Renal cortical epithelial cell (primary cell): Measurements from ENCODE around the gene WDR12. TPM values are rescaled to one million over a fixed set of nuclear protein-coding genes. Genes with fewer than 3 reads are reported as not detected.
"Not testable (repeated sequence)": the region's sequence is repeated elsewhere in the genome, so short reads cannot be mapped to it uniquely, and the experiment has no call there.

Source experiments
- DNase-seq: peaks from one replicate; pipeline ENCODE4 v3.0.0-alpha.2; 2011; ENCODE audit warnings: low read depth
- total RNA-seq: library from RNA; depleted of rRNA; stranded (reverse); fragments of >200 nt; gene quantifications from 2 replicates; pipeline ENCODE4 v1.2.3, GENCODE V29; 2014

WDR12 gene
- total RNA-seq, 1 donor from 2014 or later, result 41.1 TPM

DNA sequence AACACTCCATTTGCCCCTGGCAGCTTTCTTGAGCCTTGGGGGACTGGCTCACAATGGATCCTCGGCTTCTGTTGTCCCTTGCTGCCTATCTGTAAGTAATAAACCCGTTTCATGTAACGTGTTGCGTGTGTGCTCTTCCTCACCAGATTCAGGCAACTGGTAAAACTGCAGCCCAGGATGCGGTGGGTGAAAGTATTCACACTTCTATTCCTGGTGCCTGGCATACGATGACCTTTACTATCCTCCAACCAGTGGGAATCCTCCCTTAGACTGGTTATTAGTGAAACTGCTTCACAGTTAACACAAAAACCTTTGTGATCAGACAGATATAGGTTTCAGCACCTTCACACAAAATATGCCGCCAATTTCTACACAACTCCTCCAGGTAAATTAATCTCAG, 26.3 kb downstream of the WDR12 start:
- DNase-seq, result no peak

DNA sequence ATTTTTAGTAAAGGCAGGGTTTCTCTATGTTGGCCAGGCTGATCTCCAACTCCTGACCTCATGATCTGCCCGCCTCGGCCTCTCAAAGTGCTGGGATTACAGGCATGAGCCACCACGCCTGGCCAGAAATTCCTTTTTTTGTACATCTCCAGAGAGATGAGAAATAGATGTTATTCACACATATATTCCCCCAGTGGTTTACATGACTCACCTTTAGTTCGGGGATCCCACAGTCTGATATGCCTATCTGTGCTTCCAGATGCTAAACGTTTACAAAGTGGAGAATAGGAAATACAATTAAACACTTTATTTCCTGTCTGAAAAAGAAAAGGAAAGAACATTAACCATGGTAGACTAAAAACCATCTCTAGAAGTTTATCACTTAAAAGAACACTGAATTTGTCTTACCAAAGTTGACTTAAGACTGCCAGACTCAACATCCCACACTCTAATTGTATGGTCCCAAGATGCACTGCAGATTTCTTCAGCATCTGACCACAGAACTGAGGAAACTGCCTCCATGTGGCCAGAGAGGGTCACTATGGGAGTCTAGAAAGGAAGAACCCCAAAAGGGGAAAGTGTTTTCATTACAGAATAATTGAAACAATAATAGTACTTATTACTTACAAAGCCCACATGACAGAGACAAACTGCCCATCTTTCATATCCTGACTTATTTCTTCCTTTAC, 27.3 kb downstream of the WDR12 start:
- DNase-seq, result no peak

DNA sequence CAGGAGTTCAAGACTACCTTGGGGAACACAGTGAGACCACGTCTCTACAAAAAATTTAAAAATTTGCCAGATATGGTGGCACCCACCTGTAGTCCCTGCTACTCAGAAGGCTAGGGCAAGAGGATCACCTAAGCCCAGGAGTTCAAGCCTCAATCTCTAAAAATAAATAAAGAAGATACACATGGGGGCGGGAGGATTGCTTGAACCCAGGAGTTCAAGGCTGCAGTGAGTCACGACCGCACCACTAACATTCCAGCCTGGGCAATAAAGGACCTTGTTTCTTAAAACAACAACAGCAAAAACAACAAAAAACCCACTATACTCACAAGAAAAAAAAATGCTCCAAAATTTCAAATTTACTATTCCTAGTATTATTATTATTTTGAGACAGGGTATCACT, 29.9 kb downstream of the WDR12 start:
- no peak for DNase-seq

DNA sequence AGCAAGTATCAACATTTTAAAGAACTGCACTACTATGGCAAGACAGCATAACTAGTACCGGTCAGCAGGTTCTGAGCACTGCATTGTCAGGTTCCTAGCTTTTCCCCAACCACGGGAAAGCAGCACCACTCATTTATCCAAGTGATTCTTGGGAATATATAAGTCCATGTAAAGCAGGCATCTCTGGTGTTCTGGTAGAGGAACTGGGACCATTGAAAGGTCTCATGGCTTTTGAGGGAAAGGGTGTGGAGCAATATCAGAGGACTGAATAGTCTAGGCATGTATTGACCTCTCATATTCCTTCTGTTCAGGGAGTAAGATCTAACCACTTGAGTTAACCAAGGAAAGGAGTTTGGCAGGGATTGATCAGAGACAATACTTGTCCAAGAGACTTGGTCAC, 33.8 kb downstream of the WDR12 start:
- no peak for DNase-seq

DNA sequence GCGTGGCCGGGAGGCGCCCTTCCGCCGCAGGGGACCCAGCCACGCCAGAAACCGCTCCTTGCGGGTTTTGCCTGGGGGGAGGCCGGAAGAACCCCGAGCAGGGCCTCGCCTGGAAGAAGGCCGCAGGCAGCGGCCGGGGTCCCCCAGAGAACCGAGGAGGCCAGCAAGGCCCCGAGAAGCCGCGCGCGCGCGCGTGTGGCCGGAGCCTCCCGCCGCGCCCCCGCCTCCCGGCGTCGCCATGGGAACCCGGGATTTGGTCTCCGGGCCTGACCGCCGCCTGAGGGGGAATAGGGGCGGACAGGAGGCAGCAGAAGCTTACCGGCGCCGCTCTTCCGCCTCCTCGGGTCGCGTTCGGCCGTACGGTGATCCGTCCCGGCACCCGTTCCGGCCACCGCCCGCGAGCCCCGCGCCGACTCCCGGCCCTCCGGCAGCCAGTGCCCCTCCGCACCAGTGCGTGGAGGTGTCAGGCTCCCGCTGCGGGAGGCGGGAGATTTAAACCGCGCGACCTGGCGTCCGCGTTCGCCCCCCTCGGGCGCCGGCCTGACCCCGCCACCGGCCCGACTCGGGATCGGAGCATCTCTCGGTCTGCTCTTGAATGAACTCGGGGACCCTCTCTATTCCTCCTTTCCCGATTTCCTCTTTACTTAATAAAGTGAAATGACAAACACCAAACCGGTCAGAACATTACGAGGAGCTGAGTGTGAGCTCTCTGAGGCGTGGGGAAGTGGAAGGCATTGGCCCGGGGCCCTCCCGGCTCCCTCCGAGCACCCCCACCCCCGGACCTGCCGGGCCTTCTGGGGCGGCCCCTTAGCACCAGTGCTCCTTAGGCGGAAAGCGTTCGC, 40.0 kb downstream of the WDR12 start, which contains the start of gene ICA1L:
ICA1L (minus strand) TSS at position 467 of the 842 bp plus-strand sequence. CDS start 42,757 bp downstream, outside the sequence.
- DNase-seq, result peak; percentile 4

DNA sequence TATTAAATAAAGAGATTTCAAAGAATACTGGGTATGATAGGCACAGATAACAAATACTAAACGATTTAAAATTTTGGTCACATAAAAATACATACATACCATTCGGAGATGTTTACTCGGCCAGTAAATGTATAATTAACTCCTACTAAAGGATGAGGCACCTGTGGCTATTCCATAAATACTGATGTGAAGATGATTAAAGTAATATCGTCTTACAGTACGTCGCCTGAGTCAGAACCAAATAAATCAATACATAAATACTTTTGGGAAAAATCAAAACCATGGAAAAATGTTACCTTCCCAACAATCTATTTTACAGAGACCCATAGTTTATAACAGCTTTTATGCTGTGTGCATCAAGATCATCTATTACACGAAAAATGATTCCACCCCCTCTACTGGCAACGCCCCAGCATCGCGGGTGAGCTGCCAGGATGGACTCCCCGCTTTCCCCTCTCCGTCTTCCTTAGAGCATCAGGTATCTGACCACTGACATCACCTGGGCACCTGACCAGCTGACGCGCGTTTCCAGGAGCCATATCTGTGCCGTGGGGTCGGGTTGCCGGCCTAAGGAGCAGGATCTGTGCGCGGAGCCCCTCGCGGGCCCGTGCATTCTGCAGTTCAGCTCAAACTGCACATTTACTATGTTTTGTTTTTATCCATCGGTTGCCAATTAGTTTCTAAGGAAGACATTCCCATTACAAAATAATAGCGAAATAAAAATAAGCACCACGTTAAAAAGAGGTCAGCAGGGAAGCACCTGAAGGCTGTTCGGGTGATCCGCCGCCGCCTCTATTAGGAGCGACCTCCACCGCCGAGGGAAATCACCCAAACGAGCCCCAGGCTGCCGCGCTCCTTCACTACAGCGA, 40.8 kb downstream of the WDR12 start:
- peak; percentile 45 for DNase-seq

DNA sequence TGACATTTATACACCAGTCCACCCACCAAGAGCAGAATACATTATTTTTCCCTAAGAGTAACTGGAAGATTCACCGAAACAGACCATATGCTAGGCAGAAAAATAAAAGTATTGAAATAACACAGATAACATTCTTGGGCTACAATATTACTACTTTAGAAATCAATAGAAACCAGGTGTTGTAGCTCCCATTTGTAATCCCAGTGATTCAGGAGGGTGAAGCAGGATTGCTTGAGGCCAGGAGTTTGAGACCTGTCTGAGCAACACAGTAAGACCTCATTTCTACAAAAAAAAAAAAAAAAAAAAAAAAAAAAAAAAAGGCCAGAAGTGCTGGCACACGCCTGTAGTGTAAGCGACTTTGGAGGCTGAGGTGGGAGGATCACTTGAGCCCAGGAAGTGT, 49.5 kb downstream of the WDR12 start:
- no peak for DNase-seq

DNA sequence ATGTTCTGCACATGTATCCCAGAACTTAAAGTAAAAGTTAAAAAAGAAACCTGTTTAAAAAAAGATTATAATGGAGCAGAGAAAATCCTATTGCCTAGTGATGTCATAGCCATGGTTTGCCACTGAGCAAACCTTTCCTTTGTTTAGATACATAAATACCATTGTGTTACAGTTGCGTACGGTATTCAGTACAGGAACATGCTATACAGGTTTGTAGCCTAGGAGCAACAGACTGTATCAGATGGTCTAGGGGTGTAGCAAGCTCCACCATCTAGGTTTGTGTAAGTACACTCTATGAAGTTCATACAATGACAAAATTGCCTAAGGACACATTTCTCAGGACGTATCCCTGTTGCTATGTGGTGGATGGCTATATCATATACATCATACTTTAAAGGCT, 52.9 kb downstream of the WDR12 start:
- DNase-seq, result no peak

DNA sequence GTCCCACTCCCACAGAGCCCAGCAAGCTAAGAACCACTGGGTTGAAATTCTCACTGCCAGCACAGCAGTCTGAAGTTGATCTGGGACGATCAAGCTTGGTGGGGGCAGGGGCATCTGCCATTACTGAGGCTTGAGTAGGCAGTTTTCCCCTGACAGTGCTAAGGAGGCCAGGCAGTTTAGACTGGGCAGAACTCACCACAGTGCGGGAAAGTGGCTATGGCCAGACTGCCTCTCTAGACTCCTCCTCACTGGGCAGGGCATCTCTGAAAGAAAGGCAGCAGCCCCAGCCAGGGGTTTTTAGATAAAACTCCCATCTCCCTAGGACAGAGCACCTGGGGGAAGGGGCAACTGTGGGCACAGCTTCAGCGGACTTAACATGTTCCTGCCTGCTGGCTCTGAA, 62.1 kb downstream of the WDR12 start:
- not testable (repeated sequence) for DNase-seq

DNA sequence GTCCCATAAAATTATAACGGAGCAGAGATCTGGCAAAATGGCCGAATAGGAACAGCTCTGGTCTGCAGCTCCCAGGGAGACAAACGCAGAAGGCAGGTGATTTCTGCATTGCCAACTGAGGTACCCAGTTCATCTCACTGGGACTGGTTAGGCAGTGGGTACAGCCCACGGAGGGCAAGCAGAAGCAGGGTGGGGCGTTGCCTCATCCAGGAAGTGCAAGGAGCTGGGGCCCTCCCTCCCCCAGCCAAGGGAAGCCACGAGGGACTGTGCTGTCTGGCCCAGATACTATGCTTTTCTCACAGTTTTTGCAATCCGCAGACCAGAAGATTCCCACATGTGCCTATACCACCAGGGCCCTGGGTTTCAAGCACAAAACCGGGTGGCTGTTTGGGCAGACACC, 62.7 kb downstream of the WDR12 start:
- DNase-seq, result no peak

DNA sequence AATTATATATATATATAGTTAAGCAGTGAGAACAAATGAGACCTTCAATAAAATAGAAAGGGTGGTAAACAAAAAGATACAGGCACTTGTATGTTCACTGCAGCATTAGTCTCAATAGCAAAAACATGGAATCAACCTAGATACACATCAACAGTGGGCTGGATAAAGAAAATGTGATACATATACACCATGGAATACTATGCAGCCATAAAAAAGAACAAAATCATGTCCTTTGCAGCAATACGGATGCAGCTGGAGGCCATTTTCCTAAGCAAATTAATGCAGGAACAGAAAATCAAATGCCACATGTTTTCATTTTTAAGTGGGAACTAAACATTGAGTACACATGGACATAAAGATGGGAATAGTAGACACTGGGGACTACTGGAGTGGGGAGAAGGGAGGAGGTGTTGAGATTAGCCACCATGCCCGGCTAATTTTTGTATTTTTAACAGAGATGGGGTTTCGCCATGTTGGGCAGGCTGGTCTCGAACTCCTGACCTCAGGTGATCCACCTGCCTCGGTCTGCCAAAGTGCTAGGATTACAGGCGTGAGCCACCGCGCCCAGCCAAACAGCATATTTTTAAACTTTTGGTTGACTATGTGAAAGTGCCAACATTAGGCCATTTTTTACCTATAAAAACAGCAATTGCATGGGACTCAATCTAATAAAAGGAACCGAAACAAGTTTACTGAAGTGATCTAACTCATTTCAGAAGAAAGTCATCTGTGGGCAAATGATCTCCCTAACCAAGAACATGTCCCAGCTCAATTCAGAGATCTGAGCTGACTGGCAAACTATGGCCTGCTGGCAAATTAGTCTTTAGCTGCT, 63.6 kb downstream of the WDR12 start:
- DNase-seq, result no peak

DNA sequence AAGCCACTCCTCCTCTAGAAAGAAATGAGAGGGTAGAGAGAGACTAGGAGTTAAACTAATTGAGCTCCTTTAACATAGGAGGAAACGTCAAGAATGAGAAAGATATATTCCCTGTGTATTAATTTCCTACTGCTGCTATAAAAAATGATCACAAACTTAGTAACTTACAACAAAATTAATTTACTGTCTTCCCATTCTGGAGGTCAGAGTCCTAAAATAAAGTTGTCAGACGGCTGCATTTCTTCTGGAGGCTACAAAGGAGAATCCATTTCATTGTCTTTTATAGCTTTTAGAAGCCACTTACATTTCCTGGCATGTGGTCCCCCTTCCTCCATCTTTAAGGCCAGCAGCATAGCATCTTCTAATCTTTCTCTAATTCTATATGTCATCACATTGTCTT, 66.8 kb downstream of the WDR12 start:
- DNase-seq, result no peak

DNA sequence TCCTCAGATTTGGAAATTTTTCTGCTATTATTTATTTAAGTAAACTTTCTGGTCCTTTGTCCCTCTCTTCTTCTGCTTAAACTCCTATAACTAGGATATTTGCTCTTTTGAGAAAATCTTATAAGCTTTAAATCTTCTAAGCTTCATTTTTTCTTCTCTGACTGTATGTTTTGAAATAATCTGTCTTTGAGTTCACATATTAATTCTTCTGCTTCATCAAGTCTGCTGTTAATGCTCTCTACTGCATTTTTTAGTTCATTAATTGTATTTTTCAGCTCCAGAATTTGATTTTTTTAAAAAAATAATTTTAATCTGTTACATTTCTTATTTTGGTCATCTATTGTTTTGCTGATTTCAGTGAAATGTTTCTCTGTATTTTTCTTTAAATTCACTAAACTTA, 68.8 kb downstream of the WDR12 start:
- DNase-seq, result no peak

DNA sequence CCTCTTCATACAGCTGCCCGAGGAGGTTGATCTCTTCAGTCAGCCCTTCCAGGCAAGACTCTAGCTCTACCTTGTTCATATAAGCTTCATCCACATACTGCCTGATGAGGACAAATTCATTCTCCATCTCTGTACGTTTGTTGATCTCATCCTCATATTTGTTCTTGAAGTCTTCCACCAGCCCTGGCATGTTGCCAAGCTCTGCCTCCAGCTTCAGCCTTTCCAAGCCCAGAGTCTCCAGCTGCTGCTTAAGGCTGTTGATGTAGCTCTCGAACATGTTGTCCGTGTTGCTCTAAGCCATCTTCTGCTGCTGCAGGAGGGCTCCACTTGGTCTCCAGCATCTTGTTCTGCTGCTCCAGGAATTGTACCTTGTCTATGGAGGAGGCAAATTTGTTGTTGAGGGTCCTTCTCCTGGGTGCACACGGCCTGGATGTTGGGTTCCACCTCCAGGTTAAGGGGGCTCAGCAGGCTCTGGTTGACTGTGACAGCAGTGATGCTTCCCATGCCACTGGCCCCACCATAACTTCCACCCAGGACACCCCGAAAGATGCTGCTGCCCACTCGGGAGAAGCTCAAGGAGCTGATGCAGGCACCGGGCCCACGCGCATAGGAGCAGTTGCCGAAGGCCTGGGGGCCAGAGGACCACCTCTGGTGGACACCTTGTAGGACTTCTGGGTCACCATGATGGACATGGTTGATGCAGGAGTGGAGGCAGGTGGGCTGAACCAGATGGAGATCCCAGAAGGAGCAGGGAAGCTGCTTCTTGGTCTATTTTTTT, 70.2 kb downstream of the WDR12 start:
- no peak for DNase-seq

DNA sequence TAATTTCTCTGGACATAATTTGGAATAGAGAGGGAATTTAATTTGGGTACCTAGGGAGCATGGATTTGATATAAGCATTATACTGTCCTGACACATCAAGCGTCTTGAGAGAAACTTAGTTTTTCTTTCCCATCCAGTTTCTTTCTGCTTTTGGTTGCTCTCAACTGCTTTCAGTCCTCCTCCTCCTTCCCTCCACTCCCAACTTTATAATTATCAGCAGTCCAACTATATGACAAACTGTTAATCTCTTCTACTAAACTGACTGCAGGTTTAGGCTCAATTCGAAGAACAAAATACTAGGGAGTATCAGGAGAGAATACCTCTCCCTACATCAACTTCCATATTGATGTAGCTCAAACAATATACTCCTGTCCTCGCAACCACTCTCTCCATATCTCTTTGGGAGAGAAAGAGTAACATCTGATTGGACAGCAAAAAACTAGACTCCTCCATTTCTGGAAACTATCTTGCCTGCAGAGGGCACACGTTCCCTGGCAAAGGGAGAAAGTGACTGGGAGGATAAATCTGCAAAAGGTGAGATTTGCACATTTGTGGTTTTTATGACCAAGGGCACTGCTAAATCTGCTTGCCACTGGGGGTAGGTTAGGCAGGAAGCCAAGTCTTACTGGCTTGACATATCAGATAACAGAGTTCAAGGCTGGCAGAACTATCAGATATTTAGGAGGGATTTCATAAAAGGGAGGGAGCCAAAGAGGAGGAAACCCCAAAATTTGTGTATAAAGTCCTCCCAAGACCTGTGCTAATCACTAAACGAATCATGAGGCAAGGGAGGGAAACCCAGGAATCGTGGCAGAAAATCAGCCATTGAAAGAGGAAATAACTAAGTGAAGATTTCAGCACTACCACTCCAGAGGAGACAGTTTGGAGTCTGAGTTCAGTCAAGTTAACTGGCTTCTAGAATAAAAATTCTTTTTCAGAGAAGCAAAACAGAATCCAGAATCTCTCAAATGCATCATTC, 79.9 kb downstream of the WDR12 start:
- DNase-seq, result peak; percentile 66

DNA sequence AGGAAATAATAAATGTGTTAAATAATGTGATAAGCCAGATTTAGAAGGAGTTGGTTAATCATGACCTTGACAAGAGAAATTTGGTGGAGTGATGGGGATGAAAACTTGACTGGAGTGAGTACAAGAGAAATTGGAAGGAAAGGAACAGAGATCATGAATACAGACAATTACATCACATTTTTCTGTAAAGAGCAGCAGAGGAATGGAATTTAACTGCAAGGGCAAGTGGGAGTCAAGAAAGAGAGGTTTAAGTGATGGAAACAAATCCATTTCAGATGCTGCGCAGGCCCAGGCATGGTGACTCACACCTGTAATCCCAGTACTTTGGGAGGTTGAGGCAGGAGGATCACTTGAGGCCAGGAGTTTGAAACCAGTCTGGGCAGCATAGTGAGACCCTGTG, 86.6 kb downstream of the WDR12 start:
- DNase-seq, result no peak
